Choroid plexus epithelial cell (primary cell): Measurements from ENCODE around the gene PTER.

Experiments
- DNase-seq: peaks from one replicate; pipeline ENCODE4 v3.0.0-alpha.2; 2010; ENCODE audit warnings: low read depth
- H3K4me3 ChIP-seq: 2 replicates; pipeline ENCODE4 v1.5.1; 2011; ENCODE audit warnings: low read depth, mild to moderate bottlenecking, control low read depth, low read length, moderate library complexity
- TF ChIP-seq, protein P1 (sequence below): conservative IDR thresholded peaks from 2 replicates; pipeline ENCODE4 v1.5.1; 2011; ENCODE audit warnings: low read depth, mild to moderate bottlenecking, control low read depth, inconsistent platforms, low read length, moderate library complexity

PTER gene

DNA sequence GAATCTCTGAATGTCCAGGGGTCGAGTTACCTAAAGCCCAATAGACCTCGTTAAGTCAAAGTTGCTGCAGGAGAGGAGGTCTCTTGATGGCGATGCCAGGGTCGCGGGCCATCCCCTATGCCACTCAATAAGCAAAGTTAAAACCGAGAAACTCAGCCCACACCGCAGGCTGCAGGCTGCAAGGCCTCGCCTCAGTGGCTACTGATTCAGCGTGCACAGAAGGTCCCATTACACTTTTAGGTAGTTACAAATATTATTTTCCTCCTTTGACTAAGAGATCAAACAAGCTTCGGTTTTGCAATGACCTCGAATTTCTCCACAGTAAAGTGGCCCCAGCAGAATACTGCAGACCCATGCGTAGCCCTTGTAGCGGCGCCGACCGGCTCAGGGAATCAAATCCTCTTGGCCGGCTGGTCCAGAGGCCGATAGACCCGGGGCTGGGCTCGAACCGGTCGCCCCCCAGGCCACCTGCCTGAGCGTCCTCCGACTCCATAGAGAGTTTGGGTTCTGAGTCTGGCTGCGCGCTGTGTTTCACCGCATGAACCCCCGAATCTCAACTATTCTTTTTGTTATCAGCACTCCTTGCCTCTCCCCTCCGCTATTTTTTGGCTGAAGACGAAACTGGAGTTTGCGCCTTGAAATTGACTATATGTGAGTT, 82.6 kb downstream of the PTER start:
- TF ChIP-seq, protein P1, sequence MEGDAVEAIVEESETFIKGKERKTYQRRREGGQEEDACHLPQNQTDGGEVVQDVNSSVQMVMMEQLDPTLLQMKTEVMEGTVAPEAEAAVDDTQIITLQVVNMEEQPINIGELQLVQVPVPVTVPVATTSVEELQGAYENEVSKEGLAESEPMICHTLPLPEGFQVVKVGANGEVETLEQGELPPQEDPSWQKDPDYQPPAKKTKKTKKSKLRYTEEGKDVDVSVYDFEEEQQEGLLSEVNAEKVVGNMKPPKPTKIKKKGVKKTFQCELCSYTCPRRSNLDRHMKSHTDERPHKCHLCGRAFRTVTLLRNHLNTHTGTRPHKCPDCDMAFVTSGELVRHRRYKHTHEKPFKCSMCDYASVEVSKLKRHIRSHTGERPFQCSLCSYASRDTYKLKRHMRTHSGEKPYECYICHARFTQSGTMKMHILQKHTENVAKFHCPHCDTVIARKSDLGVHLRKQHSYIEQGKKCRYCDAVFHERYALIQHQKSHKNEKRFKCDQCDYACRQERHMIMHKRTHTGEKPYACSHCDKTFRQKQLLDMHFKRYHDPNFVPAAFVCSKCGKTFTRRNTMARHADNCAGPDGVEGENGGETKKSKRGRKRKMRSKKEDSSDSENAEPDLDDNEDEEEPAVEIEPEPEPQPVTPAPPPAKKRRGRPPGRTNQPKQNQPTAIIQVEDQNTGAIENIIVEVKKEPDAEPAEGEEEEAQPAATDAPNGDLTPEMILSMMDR: no peak
- no peak for DNase-seq
- peak overlapping the region; percentile 13 for H3K4me3 ChIP-seq

- TF ChIP-seq, protein P1: no peak
- DNase-seq: no peak
- peak overlapping the region; percentile 5 for H3K4me3 ChIP-seq
Observed at GRCh38 chr10:16519908-16520861, 83.4 kb downstream of the PTER start.

GRCh38 chr10:16520900-16521299, 84.1 kb downstream of the PTER start:
- TF ChIP-seq, protein P1: peak; percentile 46
- peak overlapping the region; percentile 43 for H3K4me3 ChIP-seq
- peak; percentile 26 for DNase-seq

DNA sequence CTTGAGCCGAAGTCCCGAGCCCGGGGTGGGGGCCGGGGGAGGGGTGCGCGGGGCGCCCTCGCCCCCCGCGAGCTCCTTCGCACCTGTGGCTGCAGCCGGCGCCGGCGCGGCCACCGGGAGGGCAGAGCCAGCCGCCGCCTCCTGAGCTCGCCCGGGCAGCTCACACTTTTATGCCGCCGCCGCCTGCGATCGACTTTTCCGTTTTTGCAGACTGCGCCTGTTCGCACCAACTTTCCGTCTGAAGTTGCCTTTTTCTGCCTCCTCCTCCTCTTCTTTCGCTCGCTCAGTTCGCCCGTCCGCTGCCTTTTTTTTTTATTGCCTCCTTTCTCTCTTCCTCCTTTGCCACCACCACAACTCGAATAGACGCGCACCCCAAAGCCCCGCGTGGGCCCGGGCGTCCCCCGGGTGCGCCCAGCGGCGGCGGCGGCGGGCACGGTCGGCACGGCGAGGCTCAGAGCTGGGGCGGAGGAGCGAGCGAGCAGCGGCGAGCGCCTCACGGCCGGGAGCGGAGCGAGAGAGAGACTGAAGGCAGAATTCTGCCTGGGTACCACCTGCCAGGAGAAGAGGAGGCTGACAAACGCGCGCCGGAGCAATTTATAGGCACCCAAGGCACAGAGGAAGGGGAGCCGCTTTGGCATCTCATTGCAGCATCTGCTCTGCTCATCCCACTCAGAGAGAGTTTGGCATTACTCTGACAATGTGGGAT, 84.7 kb downstream of the PTER start, which contains the start of gene C1QL3:
TSS of gene C1QL3 (minus strand) at position 569 of the 706 bp plus-strand sequence. CDS start 814 bp downstream, outside the sequence.
- TF ChIP-seq, protein P1: no peak
- H3K4me3 ChIP-seq: peak within 1 kb of the TSS; percentile 43
- peak; percentile 40 for DNase-seq

GRCh38 chr10:16527452-16527851, 90.6 kb downstream of the PTER start:
- no peak for DNase-seq
- no peak overlapping the region for H3K4me3 ChIP-seq
- TF ChIP-seq, protein P1: no peak

DNA sequence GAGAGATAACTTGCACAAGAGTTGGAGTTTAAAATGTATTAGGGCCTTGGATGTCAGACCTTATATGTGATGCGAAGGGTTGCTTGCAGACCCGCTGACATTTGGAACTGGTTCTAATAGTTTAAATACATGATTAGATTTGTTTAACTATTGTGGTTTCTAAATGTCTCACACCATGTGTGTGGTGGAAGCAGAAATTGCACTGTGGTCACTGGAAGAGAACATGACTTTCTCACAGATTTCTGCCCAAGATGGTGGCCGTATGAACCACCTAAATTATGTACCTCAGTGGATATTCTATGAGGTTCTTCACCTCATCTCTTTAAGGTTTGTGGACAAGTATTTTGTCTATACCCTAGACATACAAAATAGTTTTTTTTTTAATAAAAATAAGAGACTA, 93.0 kb downstream of the PTER start:
- H3K4me3 ChIP-seq: no peak overlapping the region
- no peak for DNase-seq
- TF ChIP-seq, protein P1: no peak
